ENCODE data around the gene LTBP1.

LTBP1 gene

DNA sequence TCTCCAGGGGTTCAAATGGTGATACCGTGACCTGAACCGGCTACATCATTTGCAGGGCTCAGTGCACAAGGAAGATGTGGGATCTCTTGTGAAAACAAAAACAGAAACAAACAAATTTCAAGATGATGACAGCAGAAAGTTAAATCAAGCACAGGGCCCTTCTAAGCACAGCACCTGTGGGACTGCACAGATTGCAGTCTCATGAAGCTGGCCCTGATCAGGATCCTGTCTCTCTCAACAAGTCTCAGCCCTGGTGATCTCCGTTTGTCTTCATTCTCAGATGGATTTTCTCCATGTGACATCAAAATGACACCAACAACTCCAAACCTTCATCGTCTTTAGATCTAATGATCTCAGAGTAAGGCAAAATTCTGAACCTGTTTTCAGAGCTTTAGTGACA is 39.7 kb downstream of the LTBP1 start:
- Histone ChIP-seq H3K27me3 (ENCODE audit: insufficient read depth, poor library complexity, severe bottlenecking) (no peaks in the 10 kb centered on the region), H3K27ac (ENCODE audit: poor library complexity, severe bottlenecking) (no peak overlapping the region), H3K4me3 (ENCODE audit: severe bottlenecking) (no peak overlapping the region), H3K4me1 (ENCODE audit: insufficient read depth, poor library complexity, severe bottlenecking) (no peaks in the 10 kb centered on the region), H3K9me3 (ENCODE audit: severe bottlenecking) (no peaks in the 10 kb centered on the region), H3K36me3 (ENCODE audit: low read depth) (no peaks in the 10 kb centered on the region)
- ATAC-seq (ENCODE audit: low read depth), result no peak
- TF ChIP-seq, protein P1, sequence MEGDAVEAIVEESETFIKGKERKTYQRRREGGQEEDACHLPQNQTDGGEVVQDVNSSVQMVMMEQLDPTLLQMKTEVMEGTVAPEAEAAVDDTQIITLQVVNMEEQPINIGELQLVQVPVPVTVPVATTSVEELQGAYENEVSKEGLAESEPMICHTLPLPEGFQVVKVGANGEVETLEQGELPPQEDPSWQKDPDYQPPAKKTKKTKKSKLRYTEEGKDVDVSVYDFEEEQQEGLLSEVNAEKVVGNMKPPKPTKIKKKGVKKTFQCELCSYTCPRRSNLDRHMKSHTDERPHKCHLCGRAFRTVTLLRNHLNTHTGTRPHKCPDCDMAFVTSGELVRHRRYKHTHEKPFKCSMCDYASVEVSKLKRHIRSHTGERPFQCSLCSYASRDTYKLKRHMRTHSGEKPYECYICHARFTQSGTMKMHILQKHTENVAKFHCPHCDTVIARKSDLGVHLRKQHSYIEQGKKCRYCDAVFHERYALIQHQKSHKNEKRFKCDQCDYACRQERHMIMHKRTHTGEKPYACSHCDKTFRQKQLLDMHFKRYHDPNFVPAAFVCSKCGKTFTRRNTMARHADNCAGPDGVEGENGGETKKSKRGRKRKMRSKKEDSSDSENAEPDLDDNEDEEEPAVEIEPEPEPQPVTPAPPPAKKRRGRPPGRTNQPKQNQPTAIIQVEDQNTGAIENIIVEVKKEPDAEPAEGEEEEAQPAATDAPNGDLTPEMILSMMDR (IDR thresholded peaks at IDR 0.05; ENCODE audit: poor library complexity, severe bottlenecking), result no peak
- DNase-seq (ENCODE audit: low spot score), result no peak

DNA sequence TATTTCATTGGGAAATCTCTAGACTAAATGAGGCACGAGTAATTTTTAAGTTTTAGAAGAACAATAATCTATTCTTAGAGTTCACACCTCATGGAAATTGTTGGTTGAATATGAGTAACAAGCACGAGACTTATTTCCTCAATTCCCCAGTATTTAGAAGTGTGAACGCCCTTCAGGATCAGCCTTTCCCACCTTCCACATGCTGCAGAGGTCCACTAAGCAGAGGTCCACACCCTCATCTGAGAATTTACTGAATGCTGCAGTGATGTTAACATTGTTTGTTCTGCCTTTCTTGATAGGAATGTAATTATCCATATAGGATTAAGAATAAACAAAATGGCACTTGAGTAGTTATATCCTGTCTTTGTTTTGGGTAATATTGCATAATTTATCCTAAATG is 41.8 kb downstream of the LTBP1 start:
- TF ChIP-seq, protein P1 (IDR thresholded peaks at IDR 0.05; ENCODE audit: poor library complexity, severe bottlenecking), result no peak
- no peaks in the 10 kb centered on the region for H3K27me3 ChIP-seq (ENCODE audit: insufficient read depth, poor library complexity, severe bottlenecking)
- ATAC-seq (ENCODE audit: low read depth), result no peak
- H3K4me1 ChIP-seq (ENCODE audit: insufficient read depth, poor library complexity, severe bottlenecking), result no peaks in the 10 kb centered on the region
- H3K9me3 ChIP-seq (ENCODE audit: severe bottlenecking), result no peaks in the 10 kb centered on the region
- no peak for DNase-seq (ENCODE audit: low spot score)
- H3K27ac ChIP-seq (ENCODE audit: poor library complexity, severe bottlenecking), result no peak overlapping the region
- H3K36me3 ChIP-seq (ENCODE audit: low read depth), result no peaks in the 10 kb centered on the region
- no peak overlapping the region for H3K4me3 ChIP-seq (ENCODE audit: severe bottlenecking)

DNA sequence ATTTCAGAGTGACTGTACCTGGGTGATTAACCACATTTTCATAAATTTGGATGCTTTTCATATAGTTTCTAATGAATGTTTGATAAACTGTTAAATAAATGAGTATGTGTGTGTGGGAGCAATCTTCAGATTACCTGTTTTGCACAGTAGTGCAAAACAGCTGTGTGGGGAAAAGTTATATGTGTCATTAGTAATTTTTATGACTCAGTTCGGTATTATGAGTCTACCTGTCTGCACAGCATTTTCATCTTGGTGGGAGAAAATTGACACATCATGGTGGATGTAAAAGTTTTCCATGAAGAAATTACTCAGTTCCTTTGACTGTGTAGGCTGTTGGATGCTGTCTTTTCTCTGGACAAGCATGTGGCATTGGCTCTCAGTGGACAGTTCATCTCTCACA is 43.8 kb downstream of the LTBP1 start:
- TF ChIP-seq, protein P1 (IDR thresholded peaks at IDR 0.05; ENCODE audit: poor library complexity, severe bottlenecking), result no peak

DNA sequence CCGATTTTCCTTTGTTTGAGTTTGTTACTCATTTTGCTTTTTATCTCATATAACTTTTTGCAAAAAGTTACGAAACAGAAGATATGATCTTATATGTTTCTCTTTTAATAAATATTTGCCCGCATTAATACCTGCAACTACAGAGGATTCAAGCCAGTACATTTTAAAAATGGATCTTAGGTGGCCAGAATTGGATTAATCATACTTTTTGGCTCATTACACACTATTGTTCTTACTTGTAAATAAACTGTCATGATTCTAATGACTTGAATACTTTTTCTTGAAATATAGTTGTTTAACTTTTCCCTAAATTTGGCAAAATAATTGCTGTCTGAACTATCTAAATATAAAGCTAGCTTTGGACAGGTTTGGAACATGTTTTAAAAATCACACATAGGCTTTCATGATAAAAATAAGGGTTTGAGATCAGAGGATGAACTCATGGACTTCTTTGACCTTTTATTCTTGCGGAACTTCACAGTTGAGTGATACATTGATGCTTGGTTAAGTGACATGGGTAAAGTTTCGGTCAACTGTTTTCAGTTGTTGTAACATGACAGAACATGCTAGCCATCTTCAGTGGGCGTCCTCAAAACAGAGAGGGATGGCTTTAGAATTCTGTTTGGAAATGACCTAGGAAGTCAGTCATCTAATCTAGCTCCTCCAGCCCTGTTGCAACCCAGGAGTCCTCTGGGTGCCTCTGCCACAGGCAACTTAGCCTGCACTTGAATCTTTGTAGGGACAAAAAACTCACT is 44.5 kb downstream of the LTBP1 start:
- Histone ChIP-seq H3K4me3 (ENCODE audit: severe bottlenecking) (no peak overlapping the region), H3K27ac (ENCODE audit: poor library complexity, severe bottlenecking) (no peak overlapping the region), H3K27me3 (ENCODE audit: insufficient read depth, poor library complexity, severe bottlenecking) (no peaks in the 10 kb centered on the region), H3K36me3 (ENCODE audit: low read depth) (no peaks in the 10 kb centered on the region), H3K9me3 (ENCODE audit: severe bottlenecking) (no peaks in the 10 kb centered on the region), H3K4me1 (ENCODE audit: insufficient read depth, poor library complexity, severe bottlenecking) (no peaks in the 10 kb centered on the region)
- TF ChIP-seq, protein P1 (IDR thresholded peaks at IDR 0.05; ENCODE audit: poor library complexity, severe bottlenecking), result no peak
- DNase-seq (ENCODE audit: low spot score), result no peak
- ATAC-seq (ENCODE audit: low read depth), result no peak

More for the DNA sequence above, 43.8 kb downstream of the LTBP1 start:
- Histone ChIP-seq H3K36me3 (ENCODE audit: low read depth) (no peaks in the 10 kb centered on the region), H3K27ac (ENCODE audit: poor library complexity, severe bottlenecking) (no peak overlapping the region), H3K4me1 (ENCODE audit: insufficient read depth, poor library complexity, severe bottlenecking) (no peaks in the 10 kb centered on the region), H3K27me3 (ENCODE audit: insufficient read depth, poor library complexity, severe bottlenecking) (no peaks in the 10 kb centered on the region), H3K4me3 (ENCODE audit: severe bottlenecking) (no peak overlapping the region), H3K9me3 (ENCODE audit: severe bottlenecking) (no peaks in the 10 kb centered on the region)
- DNase-seq (ENCODE audit: low spot score) (no peak), ATAC-seq (ENCODE audit: low read depth) (peak; percentile 19; the same call in 1 of the 3 replicates)

DNA sequence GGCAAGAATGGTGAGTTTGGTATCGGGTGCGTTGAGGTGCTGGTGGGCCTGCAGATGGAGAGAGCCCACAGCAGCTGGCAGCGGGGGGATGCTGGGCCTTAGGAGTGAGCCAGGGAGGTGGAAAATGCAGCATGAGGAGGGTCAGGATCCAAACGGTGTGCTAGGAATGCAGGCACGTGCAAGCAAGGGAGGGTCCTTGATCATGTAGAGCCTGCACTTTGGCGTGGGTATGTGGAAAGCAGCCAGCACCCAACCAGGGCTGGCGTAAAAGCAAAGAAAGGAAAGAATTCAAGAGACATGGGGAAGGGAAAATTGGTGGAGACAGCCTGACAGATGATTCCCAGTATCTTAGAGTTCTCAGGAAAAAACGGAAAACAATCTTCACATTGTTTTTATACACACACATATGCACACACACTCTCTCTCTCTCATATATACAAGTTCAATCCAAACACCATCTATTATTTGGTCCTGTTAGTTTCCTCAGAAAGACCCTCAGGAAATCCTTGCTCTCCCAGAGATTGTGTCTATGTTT is 46.3 kb downstream of the LTBP1 start:
- no peaks in the 10 kb centered on the region for H3K27me3 ChIP-seq (ENCODE audit: insufficient read depth, poor library complexity, severe bottlenecking)
- no peak overlapping the region for H3K27ac ChIP-seq (ENCODE audit: poor library complexity, severe bottlenecking)
- DNase-seq (ENCODE audit: low spot score) (no peak), ATAC-seq (ENCODE audit: low read depth) (no peak)
- H3K4me1 ChIP-seq (ENCODE audit: insufficient read depth, poor library complexity, severe bottlenecking), result no peaks in the 10 kb centered on the region
- no peak overlapping the region for H3K4me3 ChIP-seq (ENCODE audit: severe bottlenecking)
- no peaks in the 10 kb centered on the region for H3K9me3 ChIP-seq (ENCODE audit: severe bottlenecking)
- TF ChIP-seq, protein P1 (IDR thresholded peaks at IDR 0.05; ENCODE audit: poor library complexity, severe bottlenecking), result no peak
- H3K36me3 ChIP-seq (ENCODE audit: low read depth), result no peaks in the 10 kb centered on the region

Data from RWPE2 (cell line).